ENCODE results near the gene DNAJC11.

DNA sequence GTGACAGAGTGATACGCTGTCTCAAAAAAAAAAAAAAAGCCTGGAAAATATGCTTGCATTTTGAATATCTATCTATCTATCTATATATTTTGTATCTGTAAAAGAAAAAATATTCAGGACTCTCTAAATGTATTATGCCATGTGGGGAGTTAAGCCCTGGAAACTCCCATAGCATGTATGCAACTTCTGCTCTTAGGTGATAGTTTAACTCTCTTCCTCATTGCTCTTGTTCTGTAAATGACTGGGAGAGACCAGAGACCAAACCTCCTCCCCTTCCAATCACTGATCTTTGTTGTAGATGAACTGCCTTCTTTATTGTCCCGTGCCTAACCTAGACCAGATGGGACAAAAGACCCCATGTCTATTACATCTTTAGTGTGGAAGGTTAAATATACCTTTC, 46.1 kb upstream of the DNAJC11 start:
- TF ChIP-seq MAZ (IDR thresholded peaks at IDR 0.05; ENCODE audit: borderline replicate concordance, low read depth, low read length) (no peak), POLR2A (IDR thresholded peaks at IDR 0.05; ENCODE audit: low read length) (no peak), CEBPB (IDR thresholded peaks at IDR 0.05) (no peak), RNF2 (IDR thresholded peaks at IDR 0.05; ENCODE audit: borderline replicate concordance, low read depth) (no peak)
- TF ChIP-seq, protein P1, sequence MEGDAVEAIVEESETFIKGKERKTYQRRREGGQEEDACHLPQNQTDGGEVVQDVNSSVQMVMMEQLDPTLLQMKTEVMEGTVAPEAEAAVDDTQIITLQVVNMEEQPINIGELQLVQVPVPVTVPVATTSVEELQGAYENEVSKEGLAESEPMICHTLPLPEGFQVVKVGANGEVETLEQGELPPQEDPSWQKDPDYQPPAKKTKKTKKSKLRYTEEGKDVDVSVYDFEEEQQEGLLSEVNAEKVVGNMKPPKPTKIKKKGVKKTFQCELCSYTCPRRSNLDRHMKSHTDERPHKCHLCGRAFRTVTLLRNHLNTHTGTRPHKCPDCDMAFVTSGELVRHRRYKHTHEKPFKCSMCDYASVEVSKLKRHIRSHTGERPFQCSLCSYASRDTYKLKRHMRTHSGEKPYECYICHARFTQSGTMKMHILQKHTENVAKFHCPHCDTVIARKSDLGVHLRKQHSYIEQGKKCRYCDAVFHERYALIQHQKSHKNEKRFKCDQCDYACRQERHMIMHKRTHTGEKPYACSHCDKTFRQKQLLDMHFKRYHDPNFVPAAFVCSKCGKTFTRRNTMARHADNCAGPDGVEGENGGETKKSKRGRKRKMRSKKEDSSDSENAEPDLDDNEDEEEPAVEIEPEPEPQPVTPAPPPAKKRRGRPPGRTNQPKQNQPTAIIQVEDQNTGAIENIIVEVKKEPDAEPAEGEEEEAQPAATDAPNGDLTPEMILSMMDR (IDR thresholded peaks at IDR 0.05), result no peak

Measured in A549 (cell line).